HG03066 (cell line): ENCODE measurements around the gene HRNR.

ENCODE experiments used
- ATAC-seq: cut with Tn5 transposase; IDR thresholded peaks from one replicate; pipeline ENCODE4 v1.9.1; 2021; ENCODE audit warnings: low read depth; ENCODE audit not compliant: unreplicated experiment

HRNR gene

DNA sequence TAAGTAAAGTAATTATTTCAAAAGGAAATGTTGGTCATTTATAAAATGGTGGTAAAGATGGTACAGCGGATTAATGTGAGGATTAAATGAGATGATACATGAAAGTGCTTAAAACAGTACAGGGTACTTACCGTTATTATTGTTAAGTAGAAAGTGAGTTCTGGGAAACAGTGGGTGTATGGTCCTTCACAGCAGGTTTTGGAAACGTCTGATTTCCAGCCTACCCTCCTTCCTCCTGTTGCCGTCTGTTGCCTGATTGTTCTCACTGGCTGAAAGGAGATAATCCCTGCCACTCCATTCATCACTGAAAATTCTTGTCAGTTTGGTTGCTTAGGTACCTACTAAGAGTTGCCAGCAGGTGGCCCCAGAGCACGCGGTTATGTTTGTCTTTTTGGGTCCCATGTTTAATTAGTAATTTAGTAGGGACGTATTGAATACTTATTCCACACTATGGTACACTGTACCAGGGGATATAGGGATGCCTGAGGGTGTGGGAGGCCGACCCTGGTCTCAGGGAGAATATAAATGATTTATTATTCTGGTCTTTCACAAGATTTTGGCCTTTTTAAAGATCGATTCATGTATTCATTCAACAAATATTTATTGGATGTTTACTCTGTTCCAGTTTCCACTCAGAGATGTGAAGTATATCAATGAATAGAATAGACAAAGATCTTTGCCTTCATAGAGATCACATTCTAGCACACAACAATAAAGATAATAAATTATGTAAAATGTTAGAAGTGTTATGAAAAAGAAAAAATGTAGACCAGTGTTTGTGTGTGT is 34.1 kb downstream of the HRNR start:
- ATAC-seq: no peak

GRCh38 chr1:152188673-152189591 is 35.1 kb downstream of the HRNR start:
- ATAC-seq: no peak

- ATAC-seq: no peak
Measured at GRCh38 chr1:152186556-152187285, 37.3 kb downstream of the HRNR start.

DNA sequence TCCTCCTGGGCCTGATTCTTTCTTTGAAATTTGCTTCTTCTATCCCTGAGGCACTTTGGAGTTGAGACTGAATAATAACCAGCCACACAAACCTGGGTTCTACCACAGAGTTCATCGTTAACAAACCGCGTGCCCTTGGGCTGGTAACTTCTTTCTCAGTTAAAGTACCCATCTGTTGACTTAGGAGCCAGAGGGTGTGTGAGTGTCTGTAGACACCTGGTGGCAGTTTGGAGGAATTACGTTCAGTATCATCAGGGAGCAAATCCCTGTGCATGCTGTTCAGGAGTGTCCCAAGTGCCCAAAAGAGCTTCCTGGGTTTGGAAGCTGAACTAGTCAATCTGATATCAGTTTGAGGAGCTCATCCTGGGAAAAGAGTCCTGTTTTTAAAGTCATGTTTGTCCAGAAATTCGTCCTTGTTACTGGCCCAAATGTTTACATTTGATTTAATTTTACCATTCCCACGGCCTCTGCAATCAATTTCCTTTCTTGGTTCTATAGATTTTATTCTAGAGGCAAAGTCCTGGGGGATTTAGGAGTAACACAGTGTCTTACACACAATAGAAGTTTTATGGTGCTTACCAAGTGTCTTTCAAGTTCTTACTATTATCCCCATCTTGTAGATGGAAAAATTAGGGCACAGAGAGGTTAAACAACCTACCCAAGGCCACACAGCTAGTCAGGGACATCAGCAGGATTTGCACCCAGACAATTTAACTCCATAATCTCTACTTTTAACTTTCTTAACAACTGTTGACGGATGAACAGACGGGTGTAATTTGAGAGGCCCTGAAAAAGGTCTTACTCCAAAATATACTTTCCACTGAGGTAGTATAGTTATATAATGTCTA is 38.2 kb downstream of the HRNR start:
- no peak for ATAC-seq

DNA sequence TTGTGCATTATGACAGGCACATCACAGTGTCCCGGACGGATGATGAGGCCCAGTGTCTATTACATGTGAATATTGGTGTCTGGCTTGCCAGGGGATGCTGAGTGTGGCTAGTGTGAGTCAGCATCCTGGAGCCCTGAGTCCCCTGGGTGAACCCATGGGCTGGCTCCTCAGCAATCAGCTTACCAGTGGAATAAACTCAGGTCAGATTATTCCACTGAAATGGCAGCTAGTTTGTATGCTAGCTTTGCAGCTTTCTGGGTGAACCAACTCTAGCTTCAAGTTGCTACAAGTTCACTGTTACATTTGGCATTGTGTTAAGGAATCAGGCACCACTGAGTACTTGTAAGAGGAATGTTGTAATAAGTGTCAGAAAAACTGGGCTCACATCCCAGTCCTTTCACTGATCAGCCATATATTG is 41.0 kb downstream of the HRNR start:
- no peak for ATAC-seq

DNA sequence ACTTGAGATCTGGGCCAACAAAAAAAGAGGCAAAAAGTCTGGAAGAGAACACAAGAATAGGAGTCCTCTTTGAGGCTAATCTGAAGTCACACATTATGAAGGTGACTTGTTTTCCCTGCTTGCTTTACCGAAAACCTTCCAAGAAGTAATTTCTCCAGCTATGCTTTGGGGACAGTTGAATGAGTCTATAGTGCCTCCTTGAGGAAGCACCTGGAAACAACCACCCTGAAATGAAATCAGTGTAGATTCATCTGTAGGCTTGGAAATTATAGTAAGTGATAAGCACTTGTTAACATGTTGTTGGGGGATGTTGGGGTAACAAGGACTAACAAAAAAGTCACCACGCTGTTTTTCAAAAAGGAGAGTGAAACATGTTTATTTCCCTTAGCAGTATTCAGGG is 41.6 kb downstream of the HRNR start:
- ATAC-seq: no peak

DNA sequence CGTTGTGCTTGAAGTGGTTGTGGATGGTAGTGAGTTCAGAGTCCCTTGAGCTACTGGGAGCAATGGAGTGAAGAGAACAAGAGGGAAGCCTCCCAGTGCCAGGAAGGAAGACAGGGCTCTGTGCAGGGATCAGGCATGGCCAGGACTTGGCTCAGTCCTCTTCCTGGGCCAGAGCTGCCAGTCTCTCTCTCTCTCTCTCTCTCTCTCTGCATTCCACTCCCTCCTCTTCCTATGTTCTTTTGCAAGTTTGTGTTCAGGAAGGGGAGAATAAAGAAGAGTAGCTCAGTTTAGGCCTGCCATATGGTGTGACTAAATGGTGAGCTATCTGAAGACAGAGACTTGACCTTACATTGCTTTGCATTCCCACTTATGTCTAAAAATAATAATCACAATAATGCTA is 44.4 kb downstream of the HRNR start:
- no peak for ATAC-seq

DNA sequence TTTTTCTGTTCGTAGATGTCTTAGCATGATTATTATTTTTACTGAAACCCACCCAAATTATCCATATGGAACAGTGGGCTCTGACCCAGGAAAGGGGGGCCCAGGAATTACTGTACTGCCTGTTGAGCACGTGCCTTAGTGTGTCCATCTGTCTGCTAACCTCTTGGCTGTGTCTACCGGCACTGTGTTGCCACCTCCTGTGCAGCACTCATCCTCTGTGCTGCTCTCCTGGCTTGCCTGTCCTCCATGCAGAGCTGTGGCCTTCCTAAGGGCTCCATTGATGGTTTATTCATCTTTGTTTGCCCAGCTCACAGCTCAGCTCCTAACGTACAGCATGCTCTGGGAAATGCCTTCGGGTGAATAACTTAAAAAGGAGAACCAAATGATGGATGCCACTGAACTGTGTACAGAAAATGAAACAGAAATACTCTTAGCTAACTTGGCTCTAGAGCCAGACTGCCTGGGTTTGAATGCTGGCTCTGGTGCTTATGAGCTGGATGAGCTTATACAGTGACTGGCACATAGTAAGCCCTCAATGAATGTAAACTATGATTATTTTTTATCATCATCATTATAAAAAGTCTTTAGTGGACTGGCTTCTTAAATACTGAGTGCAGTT is 53.6 kb downstream of the HRNR start:
- ATAC-seq: no peak

DNA sequence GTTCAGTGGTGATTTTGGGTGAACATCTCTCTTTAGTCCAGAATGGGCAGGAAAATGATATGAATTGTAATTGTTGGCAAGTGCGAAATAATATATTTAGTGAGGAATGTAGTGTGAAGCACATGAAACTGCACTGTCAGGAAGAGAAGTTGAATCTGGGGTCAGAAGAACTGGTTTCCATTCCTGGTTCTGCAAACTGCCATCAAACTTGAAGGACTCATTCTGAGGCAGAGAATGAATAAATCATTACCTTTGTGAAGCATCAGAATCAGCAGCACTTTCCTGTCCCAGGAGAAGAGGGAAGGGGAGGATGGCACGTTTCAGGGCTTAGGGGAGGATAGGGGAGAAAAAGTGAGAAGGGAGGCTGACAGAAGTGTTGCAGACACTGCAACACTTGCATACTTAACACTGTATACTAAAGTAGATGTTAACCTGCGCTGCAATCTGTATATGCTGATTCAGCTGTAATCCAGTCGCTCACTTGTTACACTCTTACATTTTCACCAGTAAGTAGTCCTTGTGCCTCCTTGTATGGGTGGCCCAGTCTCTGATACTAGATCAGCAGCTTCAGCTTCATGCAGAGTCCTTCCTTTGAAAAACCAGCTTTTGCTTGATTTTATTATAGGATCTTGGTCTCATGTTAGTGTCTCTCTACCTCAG is 54.5 kb downstream of the HRNR start:
- ATAC-seq: no peak

GRCh38 chr1:152168535-152168868 is 55.5 kb downstream of the HRNR start:
- no peak for ATAC-seq

DNA sequence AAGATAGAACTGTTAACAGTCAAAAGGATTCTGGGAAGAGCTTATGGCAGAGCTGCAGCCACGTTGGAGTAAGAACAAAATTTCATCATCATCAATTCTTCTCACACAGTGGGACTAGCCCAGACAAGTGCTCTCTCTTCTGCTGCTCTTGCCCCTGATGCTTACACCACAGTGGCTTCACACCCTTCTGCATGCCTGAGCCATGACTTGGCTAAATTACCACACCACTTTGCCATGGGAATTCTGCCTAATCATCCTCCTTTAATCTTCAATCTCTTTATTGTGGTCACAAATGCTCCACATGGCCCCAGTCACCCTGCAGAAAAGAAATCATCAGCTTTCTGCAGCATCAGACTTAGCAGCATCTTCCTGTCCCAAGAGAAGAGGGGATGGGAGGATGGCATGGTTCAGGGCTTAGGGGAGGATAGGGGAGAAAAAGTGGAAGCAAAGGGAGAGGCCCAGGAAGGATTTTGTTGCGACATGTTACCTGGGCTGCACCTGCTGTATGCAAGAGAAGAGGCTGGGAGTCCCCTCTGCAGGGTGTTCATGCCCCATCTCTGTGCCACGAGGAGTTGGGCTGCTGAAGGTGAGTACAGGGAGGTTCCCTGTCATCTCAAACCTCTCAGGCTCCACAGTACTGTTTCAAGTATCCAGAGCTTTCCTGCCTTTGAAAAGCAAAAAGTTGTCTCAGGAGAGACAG is 56.0 kb downstream of the HRNR start:
- ATAC-seq: no peak

DNA sequence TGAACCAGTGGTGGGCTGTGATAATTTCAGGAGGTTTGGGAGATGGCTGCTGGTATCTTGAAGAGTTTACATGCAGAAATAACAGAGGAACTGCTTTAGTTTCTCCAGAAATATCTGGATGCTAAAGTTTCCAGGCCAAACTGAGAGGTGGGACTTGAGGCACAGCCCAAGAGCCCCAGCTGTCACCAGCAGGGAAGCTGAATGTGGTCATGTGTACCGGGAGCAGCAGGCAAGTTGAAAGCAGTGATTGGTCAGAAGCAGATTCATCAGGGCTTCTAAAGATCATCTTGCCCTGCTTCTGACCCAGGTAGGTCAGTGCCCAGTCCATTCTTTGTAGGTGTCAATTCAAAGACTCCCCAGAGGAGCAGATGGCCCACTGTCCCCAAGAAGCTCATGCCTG is 57.0 kb downstream of the HRNR start:
- ATAC-seq: no peak

DNA sequence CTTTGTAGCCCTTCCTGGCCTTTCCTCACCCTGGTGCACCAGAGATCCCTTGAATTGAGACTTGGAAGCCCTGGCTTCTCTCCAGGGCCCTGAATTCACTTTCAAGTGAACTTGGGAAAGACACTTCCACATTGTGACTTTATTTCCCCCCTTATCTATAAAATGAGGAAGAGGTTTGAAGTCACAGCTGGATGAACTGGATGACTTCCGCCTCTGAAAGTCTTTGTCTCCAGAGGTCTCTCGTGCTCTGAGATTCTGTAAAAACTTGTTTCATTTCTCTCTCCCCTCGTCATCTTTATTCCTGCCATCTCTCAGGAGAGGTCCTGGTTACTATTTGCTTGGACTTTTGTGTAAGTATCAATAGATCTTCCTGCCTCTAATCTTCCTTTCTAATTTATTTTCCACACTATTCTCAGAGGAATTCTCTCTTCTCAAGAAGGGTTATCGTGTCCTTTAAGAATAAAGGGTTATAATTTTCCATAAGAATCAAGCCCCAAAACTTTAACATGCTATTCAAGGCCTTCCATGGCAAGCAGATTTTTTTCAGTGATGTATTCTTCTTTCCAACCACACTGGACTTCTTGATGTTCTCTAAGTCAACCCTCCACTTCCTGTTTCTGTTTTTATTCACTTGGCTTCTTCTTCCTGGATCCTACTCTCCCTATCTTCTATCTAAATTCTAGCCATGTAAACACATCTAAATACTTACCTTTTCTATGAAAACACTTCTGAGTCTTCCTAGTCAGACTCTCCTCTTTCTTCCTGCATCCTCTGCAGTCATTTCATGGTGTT is 58.5 kb downstream of the HRNR start:
- ATAC-seq: no peak

DNA sequence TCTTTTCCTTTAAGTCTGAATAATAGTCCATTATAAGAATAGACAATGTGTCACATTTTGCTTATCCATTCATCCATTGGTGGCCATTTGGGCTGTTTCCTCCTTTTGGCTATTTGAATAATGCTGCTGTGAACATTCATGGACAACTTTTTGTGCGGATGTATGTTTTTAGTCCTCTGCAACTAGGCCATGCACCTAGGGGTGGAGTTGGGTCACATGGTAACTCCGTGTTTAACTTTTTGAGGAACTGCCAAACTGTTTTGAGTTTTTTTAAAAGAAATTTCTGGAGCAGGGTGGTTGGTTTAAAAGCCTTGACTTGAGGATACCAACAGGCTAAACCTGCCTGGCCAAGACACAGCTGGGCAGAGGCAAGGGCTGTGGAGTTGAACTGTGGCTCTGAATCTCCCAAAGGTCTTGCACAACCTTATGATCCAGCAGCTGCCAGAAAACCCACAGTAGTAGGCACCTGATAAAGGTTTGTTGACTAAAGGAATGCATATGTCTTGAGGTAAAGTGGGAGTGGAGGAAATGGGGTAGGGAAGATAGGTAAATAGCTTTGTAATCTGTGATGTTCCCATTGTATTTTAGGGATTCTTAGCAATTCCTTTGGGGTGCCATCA is 59.4 kb downstream of the HRNR start:
- no peak for ATAC-seq

- no peak for ATAC-seq
Measured at GRCh38 chr1:152162792-152163463, 61.1 kb downstream of the HRNR start.
